HUES64 (cell line): Measurements from ENCODE around the gene TAOK1.

Experiments used
- H3K27ac ChIP-seq: 2 replicates; pipeline ENCODE4 v1.7.0; 2013; ENCODE audit warnings: low read depth, low read length, inconsistent platforms
- H3K27me3 ChIP-seq: 2 replicates; pipeline ENCODE4 v1.6.1; 2013; ENCODE audit warnings: mild to moderate bottlenecking, low read length; ENCODE audit not compliant: insufficient read depth
- H3K36me3 ChIP-seq: 2 replicates; pipeline ENCODE4 v1.6.1; 2013; ENCODE audit warnings: mild to moderate bottlenecking, low read length; ENCODE audit not compliant: insufficient read depth
- H3K4me1 ChIP-seq: 2 replicates; pipeline ENCODE4 v1.6.1; 2013; ENCODE audit warnings: mild to moderate bottlenecking, low read length, moderate library complexity; ENCODE audit not compliant: insufficient read depth
- H3K4me3 ChIP-seq: 2 replicates; pipeline ENCODE4 v1.5.1; 2013; ENCODE audit warnings: mild to moderate bottlenecking, low read length, moderate library complexity
- H3K9ac ChIP-seq: 2 replicates; pipeline ENCODE4 v1.6.1; 2013; ENCODE audit warnings: mild to moderate bottlenecking, low read depth, low read length
- H3K9me3 ChIP-seq: 2 replicates; pipeline ENCODE4 v1.6.1; 2013; ENCODE audit warnings: low read depth, low read length; ENCODE audit not compliant: insufficient read depth
- WGBS: fragments of 150-250, 120-280 bp; methylation state at CpG from one replicate; pipeline ENCODE4 v1.1.7; 2013; ENCODE audit warnings: missing lambda C conversion rate; 5-methylcytosine and 5-hydroxymethylcytosine counted together

TAOK1 gene

GRCh38 chr17:29379084-29379991, 10.8 kb upstream of the TAOK1 start:
- 86% methylated on average over 12 of the region's 12 CpGs for WGBS
- Histone ChIP-seq H3K4me1 (peaks cover 24% of the 10 kb centered on the region), H3K4me3 (no peak overlapping the region)

DNA sequence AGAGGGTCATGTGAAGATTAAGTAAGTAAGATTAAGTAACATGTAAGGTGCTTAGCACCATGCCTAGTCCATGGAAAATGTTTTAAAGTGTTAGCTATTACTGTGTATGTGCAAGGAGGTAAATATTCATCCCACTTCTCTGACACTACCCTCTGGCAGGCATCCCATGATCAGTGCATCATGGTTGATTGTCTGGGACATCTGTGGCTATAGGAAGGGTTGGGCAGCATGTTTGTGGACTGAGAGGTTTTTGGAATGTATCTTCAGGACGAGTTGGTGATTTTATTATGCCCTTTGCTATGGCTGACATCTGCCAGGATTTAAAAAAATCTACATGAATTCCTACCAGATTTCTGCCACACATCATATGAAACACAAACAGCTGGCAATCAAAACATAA, 6.5 kb upstream of the TAOK1 start:
- WGBS, result 86% methylated on average over 1 of the region's 1 CpG
- Histone ChIP-seq H3K27ac (no peak overlapping the region), H3K36me3 (no peaks in the 10 kb centered on the region)

More at GRCh38 chr17:29379084-29379991, 10.8 kb upstream of the TAOK1 start:
- no peaks in the 10 kb centered on the region for H3K36me3 ChIP-seq
- no peak overlapping the region for H3K9ac ChIP-seq
- no peak overlapping the region for H3K27ac ChIP-seq
- H3K9me3 ChIP-seq, result no peaks in the 10 kb centered on the region
- H3K27me3 ChIP-seq, result no peaks in the 10 kb centered on the region

GRCh38 chr17:29384901-29385300, 5.3 kb upstream of the TAOK1 start:
- H3K4me3 ChIP-seq, result no peak overlapping the region
- no peaks in the 10 kb centered on the region for H3K27me3 ChIP-seq
- H3K27ac ChIP-seq, result no peak overlapping the region
- WGBS, result 93% methylated on average over 3 of the region's 3 CpGs
- H3K9me3 ChIP-seq, result no peaks in the 10 kb centered on the region
- no peaks in the 10 kb centered on the region for H3K36me3 ChIP-seq
- peaks cover 5% of the 10 kb centered on the region for H3K4me1 ChIP-seq
- no peak overlapping the region for H3K9ac ChIP-seq

More for the DNA sequence above, 6.5 kb upstream of the TAOK1 start:
- Histone ChIP-seq H3K4me3 (no peak overlapping the region), H3K4me1 (peaks cover 9% of the 10 kb centered on the region), H3K27me3 (no peaks in the 10 kb centered on the region), H3K9me3 (no peaks in the 10 kb centered on the region), H3K9ac (no peak overlapping the region)

GRCh38 chr17:29386760-29387159, 3.4 kb upstream of the TAOK1 start:
- Histone ChIP-seq H3K4me1 (peaks cover 5% of the 10 kb centered on the region), H3K4me3 (no peak overlapping the region), H3K27me3 (no peaks in the 10 kb centered on the region), H3K36me3 (no peaks in the 10 kb centered on the region), H3K9ac (peak overlapping the region; percentile 14; the same call in 1 of the 2 replicates), H3K9me3 (no peaks in the 10 kb centered on the region), H3K27ac (peak overlapping the region; percentile 43; the same call in 1 of the 2 replicates)
- 91% methylated on average over 4 of the region's 4 CpGs for WGBS

GRCh38 chr17:29388937-29389336, 1.2 kb upstream of the TAOK1 start:
- no peaks in the 10 kb centered on the region for H3K9me3 ChIP-seq
- no peaks in the 10 kb centered on the region for H3K36me3 ChIP-seq
- H3K27ac ChIP-seq, result no peak overlapping the region
- H3K9ac ChIP-seq, result no peak overlapping the region
- no peak overlapping the region for H3K4me3 ChIP-seq
- peaks cover 19% of the 10 kb centered on the region for H3K4me1 ChIP-seq
- H3K27me3 ChIP-seq, result no peaks in the 10 kb centered on the region
- 94% methylated on average over 9 of the region's 9 CpGs for WGBS

DNA sequence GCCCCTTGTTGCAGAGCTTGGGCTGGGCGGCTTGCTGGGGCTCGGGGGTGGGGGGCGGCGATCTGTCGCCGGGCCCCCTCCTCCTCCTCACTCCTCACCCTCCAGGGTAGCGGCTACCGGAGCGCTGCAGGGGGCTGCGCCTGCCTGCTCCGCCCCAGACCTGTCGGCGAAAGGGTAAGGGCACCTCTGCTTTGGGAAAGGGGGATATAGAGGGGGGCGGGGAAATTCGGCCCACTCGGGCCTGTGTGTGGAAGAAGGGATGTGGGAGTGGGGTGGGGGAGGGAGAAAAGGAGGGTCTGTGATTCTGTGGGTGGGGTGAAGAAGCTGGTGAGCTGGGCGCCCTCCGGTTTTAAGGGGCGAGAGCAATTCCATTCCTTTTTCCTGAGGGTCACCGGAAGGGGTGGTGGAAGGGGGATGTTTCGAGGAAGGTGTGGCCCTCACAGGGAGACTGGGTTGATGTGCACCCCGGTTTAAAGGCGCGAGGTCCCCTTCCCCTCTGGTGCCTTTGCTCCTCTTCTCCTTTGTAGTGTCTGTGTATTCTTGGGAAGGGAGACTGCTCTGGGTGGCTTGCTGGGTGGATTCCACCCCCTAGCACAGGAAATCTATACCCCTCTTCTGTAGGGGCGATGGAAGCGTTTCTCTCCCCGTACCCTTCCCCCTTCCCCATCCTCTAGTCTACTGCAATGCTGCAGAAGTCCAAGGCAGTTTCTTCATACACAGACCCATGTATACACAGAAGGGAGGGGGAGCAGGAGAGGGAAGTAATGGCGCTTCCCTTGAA, 878 bp downstream of the TAOK1 start:
- WGBS, result under 1% methylated on average over 21 of the region's 28 CpGs
- peak overlapping the region; percentile 96 for H3K27ac ChIP-seq

DNA sequence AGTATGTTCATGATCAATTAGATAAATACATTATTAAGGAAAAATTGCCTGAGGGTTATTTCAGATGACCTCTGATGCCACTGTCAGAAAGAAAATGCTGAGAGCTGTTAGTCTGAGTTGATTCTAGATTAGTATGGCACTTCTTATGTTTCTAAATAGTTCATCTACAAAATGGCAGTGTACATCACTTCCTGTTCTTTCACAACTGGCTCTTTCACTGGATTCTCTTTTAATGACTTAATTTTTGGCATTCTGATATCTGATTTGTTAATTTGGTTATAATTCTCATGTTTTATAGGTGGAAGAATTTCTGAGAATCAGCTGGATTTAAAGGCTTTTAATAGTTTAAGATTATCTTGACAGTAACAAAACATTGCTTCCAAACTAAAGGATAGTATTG, 3.3 kb downstream of the TAOK1 start:
- no peak overlapping the region for H3K27ac ChIP-seq
- no peaks in the 10 kb centered on the region for H3K36me3 ChIP-seq
- H3K9ac ChIP-seq, result no peak overlapping the region
- no peak overlapping the region for H3K4me3 ChIP-seq
- peaks cover 13% of the 10 kb centered on the region for H3K4me1 ChIP-seq
- no peaks in the 10 kb centered on the region for H3K27me3 ChIP-seq
- no peaks in the 10 kb centered on the region for H3K9me3 ChIP-seq

More for the DNA sequence above, 878 bp downstream of the TAOK1 start:
- Histone ChIP-seq H3K9me3 (no peaks in the 10 kb centered on the region), H3K36me3 (no peaks in the 10 kb centered on the region), H3K27me3 (no peaks in the 10 kb centered on the region), H3K9ac (peak overlapping the region; percentile 79), H3K4me1 (peaks cover 19% of the 10 kb centered on the region), H3K4me3 (peak overlapping the region; percentile 99)

DNA sequence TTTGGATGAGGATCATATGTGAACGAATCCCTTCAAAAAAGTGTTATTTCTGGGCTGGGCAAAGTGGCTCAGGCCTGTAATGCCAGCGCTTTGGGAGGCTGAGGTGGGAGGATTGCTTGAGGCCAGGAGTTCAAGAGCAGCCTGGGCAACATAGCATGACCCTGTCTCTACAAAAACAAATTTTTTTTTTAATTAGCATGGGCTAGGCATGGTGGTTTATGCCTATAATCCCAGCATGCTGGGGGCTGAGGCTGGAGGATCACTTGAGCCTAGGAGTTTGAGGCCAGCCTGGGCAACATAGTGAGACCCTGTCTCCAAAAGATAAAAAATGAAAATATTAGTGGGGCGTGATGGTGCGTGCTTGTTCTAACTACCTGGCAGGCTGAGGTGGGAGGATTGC, 4.6 kb downstream of the TAOK1 start:
- peaks cover 8% of the 10 kb centered on the region; the same call in 1 of the 2 replicates for H3K36me3 ChIP-seq
- 97% methylated on average over 4 of the region's 4 CpGs for WGBS

GRCh38 chr17:29396066-29396465, 5.9 kb downstream of the TAOK1 start:
- Histone ChIP-seq H3K27ac (no peak overlapping the region), H3K9me3 (no peaks in the 10 kb centered on the region), H3K9ac (no peak overlapping the region), H3K27me3 (no peaks in the 10 kb centered on the region), H3K4me3 (no peak overlapping the region), H3K4me1 (peaks cover 13% of the 10 kb centered on the region), H3K36me3 (peaks cover 14% of the 10 kb centered on the region)
- WGBS, result 83% methylated on average over 2 of the region's 2 CpGs

More for the DNA sequence above, 4.6 kb downstream of the TAOK1 start:
- Histone ChIP-seq H3K27me3 (no peaks in the 10 kb centered on the region), H3K4me3 (no peak overlapping the region), H3K9ac (no peak overlapping the region), H3K4me1 (peaks cover 13% of the 10 kb centered on the region), H3K9me3 (no peaks in the 10 kb centered on the region), H3K27ac (no peak overlapping the region)

DNA sequence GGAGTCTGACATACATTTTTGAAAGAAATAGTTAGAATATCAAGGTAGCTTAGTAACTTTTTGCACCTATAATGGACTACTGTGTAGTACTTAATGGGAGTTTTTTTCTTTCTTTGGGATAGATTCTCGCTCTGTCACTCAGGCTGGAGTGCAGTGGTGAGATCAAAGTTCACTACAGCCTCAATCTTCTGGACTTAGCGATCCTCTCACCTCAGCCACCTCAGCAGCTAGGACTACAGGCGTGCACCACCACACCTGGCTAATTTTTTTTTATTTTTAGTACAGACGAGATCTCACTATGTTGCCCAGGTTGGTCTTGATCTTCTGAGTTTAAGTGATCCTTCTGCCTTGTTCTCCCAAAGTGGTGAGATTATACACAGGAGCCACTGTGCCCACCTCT, 9.5 kb downstream of the TAOK1 start:
- peaks cover 17% of the 10 kb centered on the region for H3K36me3 ChIP-seq
- no peak overlapping the region for H3K27ac ChIP-seq
- 97% methylated on average over 4 of the region's 4 CpGs for WGBS
- no peak overlapping the region for H3K4me3 ChIP-seq
- H3K9me3 ChIP-seq, result no peaks in the 10 kb centered on the region
- no peaks in the 10 kb centered on the region for H3K27me3 ChIP-seq
- no peaks in the 10 kb centered on the region for H3K4me1 ChIP-seq
- H3K9ac ChIP-seq, result no peak overlapping the region

DNA sequence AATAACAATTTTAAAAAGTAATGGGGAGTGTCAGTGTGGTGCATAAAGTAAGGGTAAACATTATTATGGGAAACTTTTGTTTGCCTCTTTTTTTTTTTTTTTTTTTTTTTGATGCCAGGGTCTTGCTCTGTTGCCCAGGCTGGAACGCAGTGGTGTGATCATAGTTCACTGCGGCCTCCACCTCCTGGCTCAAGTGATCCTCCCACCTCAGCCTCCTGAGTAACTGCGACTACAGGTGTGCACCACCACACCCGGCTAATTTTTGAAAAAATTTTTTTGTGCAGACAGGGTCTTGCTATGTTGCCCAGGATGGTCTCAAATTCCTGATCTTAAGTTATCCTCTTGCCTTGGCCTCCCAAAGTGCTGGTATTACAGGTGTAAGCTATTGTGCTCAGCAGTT, 10.7 kb downstream of the TAOK1 start:
- Histone ChIP-seq H3K4me1 (no peaks in the 10 kb centered on the region), H3K36me3 (peaks cover 20% of the 10 kb centered on the region), H3K9me3 (no peaks in the 10 kb centered on the region), H3K9ac (no peak overlapping the region), H3K27ac (no peak overlapping the region), H3K27me3 (no peaks in the 10 kb centered on the region), H3K4me3 (no peak overlapping the region)
- WGBS, result 98% methylated on average over 4 of the region's 4 CpGs
